Iris pigment epithelial cell (primary cell): ENCODE data around the gene MYO9B.
"Not testable (repeated sequence)": the region's sequence is repeated elsewhere in the genome, so short reads cannot be mapped to it uniquely, and the experiment has no call there.

Experiments
- DNase-seq: peaks from one replicate; pipeline ENCODE4 v3.0.0-alpha.2; 2011; ENCODE audit warnings: low read depth

Gene MYO9B

GRCh38 chr19:17145546-17146497, 70.2 kb downstream of the MYO9B start:
- DNase-seq: no peak

GRCh38 chr19:17148130-17148529, 72.6 kb downstream of the MYO9B start:
- DNase-seq: no peak

- peak; percentile 14 for DNase-seq
Observed at GRCh38 chr19:17149393-17150135, 74.0 kb downstream of the MYO9B start.

GRCh38 chr19:17153996-17154395, 78.4 kb downstream of the MYO9B start:
- DNase-seq: no peak

GRCh38 chr19:17155251-17155650, 79.7 kb downstream of the MYO9B start:
- DNase-seq: no peak

- no peak for DNase-seq
Observed at GRCh38 chr19:17156296-17156946, 80.8 kb downstream of the MYO9B start.

GRCh38 chr19:17156947-17157302, 81.3 kb downstream of the MYO9B start:
- DNase-seq: no peak

- DNase-seq: no peak
Observed at GRCh38 chr19:17158584-17158983, 83.0 kb downstream of the MYO9B start.

GRCh38 chr19:17159466-17160393, 84.2 kb downstream of the MYO9B start:
- DNase-seq: peak; percentile 8

- DNase-seq: no peak
Observed at GRCh38 chr19:17160908-17161307, 85.3 kb downstream of the MYO9B start.

- DNase-seq: not testable (repeated sequence)
Observed at GRCh38 chr19:17162131-17162530, 86.6 kb downstream of the MYO9B start.

- DNase-seq: no peak
Observed at GRCh38 chr19:17162580-17162979, 87.0 kb downstream of the MYO9B start.

- no peak for DNase-seq
Observed at GRCh38 chr19:17163652-17164051, 88.1 kb downstream of the MYO9B start.

GRCh38 chr19:17164639-17165038, 89.1 kb downstream of the MYO9B start:
- DNase-seq: no peak

- DNase-seq: no peak
Observed at GRCh38 chr19:17165715-17166114, 90.1 kb downstream of the MYO9B start.

- peak; percentile 15 for DNase-seq
Observed at GRCh38 chr19:17170538-17171297, 95.1 kb downstream of the MYO9B start.

- no peak for DNase-seq
Observed at GRCh38 chr19:17171874-17172273, 96.3 kb downstream of the MYO9B start.

GRCh38 chr19:17172624-17173345, 97.2 kb downstream of the MYO9B start:
- no peak for DNase-seq

- no peak for DNase-seq
Observed at GRCh38 chr19:17178291-17178690, 102.7 kb downstream of the MYO9B start.
